PFSK-1 (cell line): Measurements from ENCODE around the gene EEFSEC.

Source experiments
- POLR2AphosphoS5 ChIP-seq: IDR thresholded peaks from 2 replicates; pipeline ENCODE4 v1.6.1; 2012; ENCODE audit warnings: low read depth, mild to moderate bottlenecking, control low read depth, low read length, moderate library complexity
- TAF1 ChIP-seq: IDR thresholded peaks from 2 replicates; pipeline ENCODE4 v1.6.1; 2012; ENCODE audit warnings: low read length, control low read depth, borderline replicate concordance; ENCODE audit not compliant: insufficient read depth
- TF ChIP-seq, protein P1 (sequence below), 2 experiments: IDR thresholded peaks; 2 replicates each; pipeline versions ENCODE4 v1.6.1 to v1.8.0; 2011 to 2012; ENCODE audit warnings: low read depth in 2 of 2, low read length in 2 of 2, control low read depth in 1 of 2, inconsistent platforms in 1 of 2, mild to moderate bottlenecking in 1 of 2, moderate library complexity in 1 of 2; ENCODE audit not compliant: insufficient read depth in 1 of 2

- no peak for TF ChIP-seq POLR2AphosphoS5
- TF ChIP-seq TAF1 = no peak
- TF ChIP-seq, protein P1, sequence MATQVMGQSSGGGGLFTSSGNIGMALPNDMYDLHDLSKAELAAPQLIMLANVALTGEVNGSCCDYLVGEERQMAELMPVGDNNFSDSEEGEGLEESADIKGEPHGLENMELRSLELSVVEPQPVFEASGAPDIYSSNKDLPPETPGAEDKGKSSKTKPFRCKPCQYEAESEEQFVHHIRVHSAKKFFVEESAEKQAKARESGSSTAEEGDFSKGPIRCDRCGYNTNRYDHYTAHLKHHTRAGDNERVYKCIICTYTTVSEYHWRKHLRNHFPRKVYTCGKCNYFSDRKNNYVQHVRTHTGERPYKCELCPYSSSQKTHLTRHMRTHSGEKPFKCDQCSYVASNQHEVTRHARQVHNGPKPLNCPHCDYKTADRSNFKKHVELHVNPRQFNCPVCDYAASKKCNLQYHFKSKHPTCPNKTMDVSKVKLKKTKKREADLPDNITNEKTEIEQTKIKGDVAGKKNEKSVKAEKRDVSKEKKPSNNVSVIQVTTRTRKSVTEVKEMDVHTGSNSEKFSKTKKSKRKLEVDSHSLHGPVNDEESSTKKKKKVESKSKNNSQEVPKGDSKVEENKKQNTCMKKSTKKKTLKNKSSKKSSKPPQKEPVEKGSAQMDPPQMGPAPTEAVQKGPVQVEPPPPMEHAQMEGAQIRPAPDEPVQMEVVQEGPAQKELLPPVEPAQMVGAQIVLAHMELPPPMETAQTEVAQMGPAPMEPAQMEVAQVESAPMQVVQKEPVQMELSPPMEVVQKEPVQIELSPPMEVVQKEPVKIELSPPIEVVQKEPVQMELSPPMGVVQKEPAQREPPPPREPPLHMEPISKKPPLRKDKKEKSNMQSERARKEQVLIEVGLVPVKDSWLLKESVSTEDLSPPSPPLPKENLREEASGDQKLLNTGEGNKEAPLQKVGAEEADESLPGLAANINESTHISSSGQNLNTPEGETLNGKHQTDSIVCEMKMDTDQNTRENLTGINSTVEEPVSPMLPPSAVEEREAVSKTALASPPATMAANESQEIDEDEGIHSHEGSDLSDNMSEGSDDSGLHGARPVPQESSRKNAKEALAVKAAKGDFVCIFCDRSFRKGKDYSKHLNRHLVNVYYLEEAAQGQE (IDR thresholded peaks at IDR 0.05; ENCODE audit: insufficient read depth in 1 of 2, low read depth in 2 of 2, low read length in 2 of 2) = no peak
Measured at GRCh38 chr3:128180913-128181312, 27.6 kb downstream of the EEFSEC start.
